Ishikawa (cell line): ENCODE results near the gene MYL5.

Experiments
- CEBPB ChIP-seq: IDR thresholded peaks from 2 replicates; pipeline ENCODE4 v1.6.1; 2012
- EP300 ChIP-seq: IDR thresholded peaks from 2 replicates; pipeline ENCODE4 v1.6.1; 2012; ENCODE audit warnings: borderline replicate concordance
- RAD21 ChIP-seq: IDR thresholded peaks from 2 replicates; pipeline ENCODE4 v1.6.1; 2012; ENCODE audit warnings: low read depth
- TAF1 ChIP-seq: IDR thresholded peaks from 2 replicates; pipeline ENCODE4 v1.6.1; 2012; ENCODE audit warnings: low read depth, mild to moderate bottlenecking
- TEAD4 ChIP-seq: IDR thresholded peaks from 2 replicates; pipeline ENCODE4 v1.6.1; 2012
- TF ChIP-seq, protein P1 (sequence below): IDR thresholded peaks from 2 replicates; pipeline ENCODE4 v1.6.1; 2012; ENCODE audit warnings: low read depth, mild to moderate bottlenecking
- TF ChIP-seq, protein P2 (sequence below): IDR thresholded peaks from 2 replicates; pipeline ENCODE4 v1.6.1; 2012

GRCh38 chr4:658681-659667 lies 15.4 kb upstream of the MYL5 start:
- no peak for TF ChIP-seq TEAD4
- no peak for TF ChIP-seq RAD21
- TF ChIP-seq, protein P1, sequence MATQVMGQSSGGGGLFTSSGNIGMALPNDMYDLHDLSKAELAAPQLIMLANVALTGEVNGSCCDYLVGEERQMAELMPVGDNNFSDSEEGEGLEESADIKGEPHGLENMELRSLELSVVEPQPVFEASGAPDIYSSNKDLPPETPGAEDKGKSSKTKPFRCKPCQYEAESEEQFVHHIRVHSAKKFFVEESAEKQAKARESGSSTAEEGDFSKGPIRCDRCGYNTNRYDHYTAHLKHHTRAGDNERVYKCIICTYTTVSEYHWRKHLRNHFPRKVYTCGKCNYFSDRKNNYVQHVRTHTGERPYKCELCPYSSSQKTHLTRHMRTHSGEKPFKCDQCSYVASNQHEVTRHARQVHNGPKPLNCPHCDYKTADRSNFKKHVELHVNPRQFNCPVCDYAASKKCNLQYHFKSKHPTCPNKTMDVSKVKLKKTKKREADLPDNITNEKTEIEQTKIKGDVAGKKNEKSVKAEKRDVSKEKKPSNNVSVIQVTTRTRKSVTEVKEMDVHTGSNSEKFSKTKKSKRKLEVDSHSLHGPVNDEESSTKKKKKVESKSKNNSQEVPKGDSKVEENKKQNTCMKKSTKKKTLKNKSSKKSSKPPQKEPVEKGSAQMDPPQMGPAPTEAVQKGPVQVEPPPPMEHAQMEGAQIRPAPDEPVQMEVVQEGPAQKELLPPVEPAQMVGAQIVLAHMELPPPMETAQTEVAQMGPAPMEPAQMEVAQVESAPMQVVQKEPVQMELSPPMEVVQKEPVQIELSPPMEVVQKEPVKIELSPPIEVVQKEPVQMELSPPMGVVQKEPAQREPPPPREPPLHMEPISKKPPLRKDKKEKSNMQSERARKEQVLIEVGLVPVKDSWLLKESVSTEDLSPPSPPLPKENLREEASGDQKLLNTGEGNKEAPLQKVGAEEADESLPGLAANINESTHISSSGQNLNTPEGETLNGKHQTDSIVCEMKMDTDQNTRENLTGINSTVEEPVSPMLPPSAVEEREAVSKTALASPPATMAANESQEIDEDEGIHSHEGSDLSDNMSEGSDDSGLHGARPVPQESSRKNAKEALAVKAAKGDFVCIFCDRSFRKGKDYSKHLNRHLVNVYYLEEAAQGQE, result no peak
- TF ChIP-seq EP300, result no peak
- TF ChIP-seq CEBPB, result no peak
- TF ChIP-seq, protein P2, sequence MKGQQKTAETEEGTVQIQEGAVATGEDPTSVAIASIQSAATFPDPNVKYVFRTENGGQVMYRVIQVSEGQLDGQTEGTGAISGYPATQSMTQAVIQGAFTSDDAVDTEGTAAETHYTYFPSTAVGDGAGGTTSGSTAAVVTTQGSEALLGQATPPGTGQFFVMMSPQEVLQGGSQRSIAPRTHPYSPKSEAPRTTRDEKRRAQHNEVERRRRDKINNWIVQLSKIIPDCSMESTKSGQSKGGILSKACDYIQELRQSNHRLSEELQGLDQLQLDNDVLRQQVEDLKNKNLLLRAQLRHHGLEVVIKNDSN, result no peak
- TF ChIP-seq TAF1, result no peak
